ENCODE measurements around the gene RAPGEF6. TPM values are rescaled to one million over a fixed set of nuclear protein-coding genes. Genes with fewer than 3 reads are reported as not detected.

The RAPGEF6 gene
- total RNA-seq, 4 donors from 2014 or later = 16.7 to 104 (median 22.6) TPM

DNA sequence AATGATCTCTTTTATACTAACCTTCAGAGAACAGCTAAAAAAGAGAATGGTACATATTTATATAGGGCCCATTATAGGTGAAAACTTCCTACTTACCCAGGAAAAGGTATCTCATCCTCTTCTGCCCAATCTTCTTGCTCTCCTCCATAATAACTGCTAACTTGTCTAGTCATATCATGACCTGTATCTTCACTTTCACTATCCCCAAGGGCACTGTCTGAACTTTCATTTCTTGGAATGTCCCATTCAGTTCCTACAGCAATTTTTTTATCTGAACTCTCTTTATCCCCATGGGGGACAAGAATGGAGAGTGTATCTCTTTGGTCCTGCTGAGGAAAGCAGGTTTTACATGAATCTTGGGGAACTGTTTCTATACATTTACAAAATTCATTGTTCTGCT lies 36.4 kb upstream of the RAPGEF6 start:
- H3K9me3 ChIP-seq = no peaks in the 10 kb centered on the region
- no peaks in the 10 kb centered on the region for H3K4me1 ChIP-seq
- no peak for TF ChIP-seq POLR2A (IDR thresholded peaks at IDR 0.05)
- TF ChIP-seq, protein P1, sequence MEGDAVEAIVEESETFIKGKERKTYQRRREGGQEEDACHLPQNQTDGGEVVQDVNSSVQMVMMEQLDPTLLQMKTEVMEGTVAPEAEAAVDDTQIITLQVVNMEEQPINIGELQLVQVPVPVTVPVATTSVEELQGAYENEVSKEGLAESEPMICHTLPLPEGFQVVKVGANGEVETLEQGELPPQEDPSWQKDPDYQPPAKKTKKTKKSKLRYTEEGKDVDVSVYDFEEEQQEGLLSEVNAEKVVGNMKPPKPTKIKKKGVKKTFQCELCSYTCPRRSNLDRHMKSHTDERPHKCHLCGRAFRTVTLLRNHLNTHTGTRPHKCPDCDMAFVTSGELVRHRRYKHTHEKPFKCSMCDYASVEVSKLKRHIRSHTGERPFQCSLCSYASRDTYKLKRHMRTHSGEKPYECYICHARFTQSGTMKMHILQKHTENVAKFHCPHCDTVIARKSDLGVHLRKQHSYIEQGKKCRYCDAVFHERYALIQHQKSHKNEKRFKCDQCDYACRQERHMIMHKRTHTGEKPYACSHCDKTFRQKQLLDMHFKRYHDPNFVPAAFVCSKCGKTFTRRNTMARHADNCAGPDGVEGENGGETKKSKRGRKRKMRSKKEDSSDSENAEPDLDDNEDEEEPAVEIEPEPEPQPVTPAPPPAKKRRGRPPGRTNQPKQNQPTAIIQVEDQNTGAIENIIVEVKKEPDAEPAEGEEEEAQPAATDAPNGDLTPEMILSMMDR (IDR thresholded peaks at IDR 0.05) = no peak
- H3K27ac ChIP-seq = peak overlapping the region in 3 of 4 donors; percentile 31 to 72 (median 38)
- no peak for DNase-seq
- H3K36me3 ChIP-seq = peaks cover 0 to 60% (median 0%) of the 10 kb centered on the region in 3 donors
- H3K27me3 ChIP-seq = no peaks in the 10 kb centered on the region
- H3K4me3 ChIP-seq = no peak overlapping the region

DNA sequence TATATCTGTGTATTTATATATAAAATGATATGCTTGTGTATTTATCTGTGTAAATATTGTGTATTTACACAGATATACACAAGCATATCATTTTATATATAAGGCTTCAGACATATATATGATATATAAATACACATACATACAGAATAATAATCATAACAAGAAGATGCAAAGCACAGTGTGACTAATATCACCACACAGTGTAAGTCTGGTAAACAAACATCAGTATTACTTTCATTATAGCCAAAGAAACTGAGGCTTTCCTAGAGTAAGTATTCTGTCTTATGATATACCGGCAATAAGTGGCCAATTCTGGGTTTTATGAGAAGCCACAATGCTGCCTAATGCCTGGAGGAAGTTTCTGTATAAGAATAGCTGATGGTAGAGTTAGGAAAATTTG lies 29.9 kb upstream of the RAPGEF6 start:
- no peaks in the 10 kb centered on the region for H3K27me3 ChIP-seq
- no peaks in the 10 kb centered on the region for H3K4me1 ChIP-seq
- TF ChIP-seq POLR2A (IDR thresholded peaks at IDR 0.05) = no peak
- TF ChIP-seq, protein P1 (IDR thresholded peaks at IDR 0.05) = no peak
- H3K36me3 ChIP-seq = peaks cover 0 to 51% (median 0%) of the 10 kb centered on the region in 3 donors
- DNase-seq = no peak
- H3K27ac ChIP-seq = no peak overlapping the region
- no peak overlapping the region for H3K4me3 ChIP-seq
- peaks cover 0 to 6% (median 0%) of the 10 kb centered on the region in 4 donors for H3K9me3 ChIP-seq

DNA sequence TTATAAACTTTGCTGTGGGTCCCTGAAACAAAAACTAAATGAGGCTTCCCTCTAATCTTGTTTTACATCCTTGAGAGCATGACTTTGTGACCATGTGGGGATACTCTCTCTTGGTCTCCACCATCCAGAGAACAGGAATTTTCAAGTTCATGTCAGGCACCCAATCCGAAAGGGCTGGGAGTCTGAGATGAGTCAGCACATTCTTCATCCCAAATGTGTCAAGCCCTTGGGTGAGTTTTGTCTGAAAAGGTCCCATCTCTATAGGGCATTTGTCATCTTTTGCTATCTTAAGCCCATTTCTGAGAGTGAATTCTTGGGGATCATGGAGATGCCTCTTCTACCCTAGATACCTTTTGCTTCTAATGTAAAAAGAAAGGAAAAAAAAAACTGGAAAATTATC lies 26.9 kb upstream of the RAPGEF6 start:
- Histone ChIP-seq H3K36me3 (peaks cover 0 to 38% (median 0%) of the 10 kb centered on the region in 3 donors), H3K4me1 (no peaks in the 10 kb centered on the region), H3K9me3 (peaks cover 0 to 6% (median 0%) of the 10 kb centered on the region in 4 donors), H3K4me3 (no peak overlapping the region), H3K27me3 (no peaks in the 10 kb centered on the region), H3K27ac (no peak overlapping the region)
- TF ChIP-seq, protein P1 (IDR thresholded peaks at IDR 0.05) = no peak
- TF ChIP-seq POLR2A (IDR thresholded peaks at IDR 0.05) = no peak
- DNase-seq = no peak

DNA sequence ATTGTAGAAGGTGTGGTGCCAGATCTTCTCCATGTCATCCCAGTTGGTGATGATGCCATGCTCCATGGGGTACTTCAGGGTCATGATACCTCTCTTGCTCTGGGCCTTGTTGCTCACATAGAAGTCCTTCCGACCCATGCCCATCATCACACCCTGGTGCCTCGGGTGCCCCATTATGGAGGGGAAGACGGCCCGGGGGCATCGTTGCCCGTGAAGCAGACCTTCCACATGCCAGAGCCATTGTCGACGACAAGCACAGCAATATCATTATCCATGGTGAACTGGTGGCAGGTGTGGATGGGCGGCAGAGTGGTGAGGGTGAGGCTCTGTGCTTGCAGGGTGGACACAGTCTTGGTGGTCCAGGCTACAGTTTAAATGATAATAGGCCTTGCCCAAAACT lies 24.8 kb upstream of the RAPGEF6 start:
- Histone ChIP-seq H3K4me1 (no peaks in the 10 kb centered on the region), H3K36me3 (peaks cover 0 to 35% (median 0%) of the 10 kb centered on the region in 3 donors)
- TF ChIP-seq, protein P1 (IDR thresholded peaks at IDR 0.05) = no peak
- no peak for TF ChIP-seq POLR2A (IDR thresholded peaks at IDR 0.05)

DNA sequence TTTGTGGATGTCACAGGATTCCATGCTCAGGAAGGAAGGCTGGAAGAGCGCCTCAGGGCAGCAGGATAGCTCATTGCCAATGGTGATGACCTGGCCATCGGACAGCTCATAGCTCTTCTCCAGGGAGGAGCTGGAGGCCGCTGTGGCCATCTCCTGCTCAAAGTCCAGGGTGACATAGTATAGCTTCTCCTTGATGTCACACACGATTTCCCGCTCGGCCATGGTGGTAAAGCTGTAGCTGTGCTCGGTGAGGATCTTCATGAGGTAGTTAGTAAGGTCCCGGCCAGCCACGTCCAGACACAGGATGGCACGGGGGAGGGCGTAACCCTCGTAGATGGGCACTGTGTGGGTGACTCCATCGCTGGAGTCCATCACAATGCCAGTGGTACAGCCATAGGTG lies 24.3 kb upstream of the RAPGEF6 start:
- Histone ChIP-seq H3K27ac (no peak overlapping the region), H3K4me3 (no peak overlapping the region), H3K9me3 (peaks cover 0 to 6% (median 0%) of the 10 kb centered on the region in 4 donors), H3K27me3 (no peaks in the 10 kb centered on the region), H3K36me3 (peaks cover 0 to 35% (median 0%) of the 10 kb centered on the region in 3 donors), H3K4me1 (no peaks in the 10 kb centered on the region)
- TF ChIP-seq, protein P1 (IDR thresholded peaks at IDR 0.05) = no peak
- no peak for TF ChIP-seq POLR2A (IDR thresholded peaks at IDR 0.05)
- DNase-seq = no peak

More for the DNA sequence above, 24.8 kb upstream of the RAPGEF6 start:
- no peak overlapping the region for H3K27ac ChIP-seq
- peaks cover 0 to 6% (median 0%) of the 10 kb centered on the region in 4 donors for H3K9me3 ChIP-seq
- no peak for DNase-seq
- H3K27me3 ChIP-seq = no peaks in the 10 kb centered on the region
- no peak overlapping the region for H3K4me3 ChIP-seq

DNA sequence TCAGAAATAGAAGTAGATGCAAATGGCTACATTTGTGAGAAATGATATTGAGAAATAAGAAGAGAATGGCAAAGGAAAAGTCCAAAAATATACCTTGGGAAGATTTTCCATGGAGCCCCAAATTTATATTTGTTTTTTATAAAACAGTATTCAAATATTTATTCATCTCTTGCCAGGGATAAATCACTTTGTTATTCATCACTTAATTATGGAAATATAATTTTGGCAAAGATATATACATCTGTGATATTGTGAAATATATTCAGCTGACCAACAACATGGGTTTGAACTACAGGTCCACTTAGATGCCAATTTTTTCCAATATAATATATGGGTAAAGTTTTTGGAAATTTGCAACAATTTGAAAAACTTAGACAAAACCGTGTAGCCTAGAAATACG lies 19.7 kb upstream of the RAPGEF6 start:
- Histone ChIP-seq H3K27ac (no peak overlapping the region), H3K27me3 (no peaks in the 10 kb centered on the region), H3K4me1 (no peaks in the 10 kb centered on the region), H3K4me3 (no peak overlapping the region), H3K9me3 (no peaks in the 10 kb centered on the region), H3K36me3 (peaks cover 0 to 44% (median 0%) of the 10 kb centered on the region in 3 donors)
- no peak for DNase-seq
- TF ChIP-seq POLR2A (IDR thresholded peaks at IDR 0.05) = no peak
- TF ChIP-seq, protein P1 (IDR thresholded peaks at IDR 0.05) = no peak
